Dedifferentiated amniotic fluid mesenchymal stem cell (primary cell): ENCODE results near the gene EPHB1.
A peak's percentile ranks its signal among the peaks of the same experiment; 100 is the strongest.

Source experiments
- DNase-seq: peaks from one replicate; pipeline ENCODE4 v3.0.0-alpha.2; 2016; ENCODE audit errors: extremely low spot score

Gene EPHB1

DNA sequence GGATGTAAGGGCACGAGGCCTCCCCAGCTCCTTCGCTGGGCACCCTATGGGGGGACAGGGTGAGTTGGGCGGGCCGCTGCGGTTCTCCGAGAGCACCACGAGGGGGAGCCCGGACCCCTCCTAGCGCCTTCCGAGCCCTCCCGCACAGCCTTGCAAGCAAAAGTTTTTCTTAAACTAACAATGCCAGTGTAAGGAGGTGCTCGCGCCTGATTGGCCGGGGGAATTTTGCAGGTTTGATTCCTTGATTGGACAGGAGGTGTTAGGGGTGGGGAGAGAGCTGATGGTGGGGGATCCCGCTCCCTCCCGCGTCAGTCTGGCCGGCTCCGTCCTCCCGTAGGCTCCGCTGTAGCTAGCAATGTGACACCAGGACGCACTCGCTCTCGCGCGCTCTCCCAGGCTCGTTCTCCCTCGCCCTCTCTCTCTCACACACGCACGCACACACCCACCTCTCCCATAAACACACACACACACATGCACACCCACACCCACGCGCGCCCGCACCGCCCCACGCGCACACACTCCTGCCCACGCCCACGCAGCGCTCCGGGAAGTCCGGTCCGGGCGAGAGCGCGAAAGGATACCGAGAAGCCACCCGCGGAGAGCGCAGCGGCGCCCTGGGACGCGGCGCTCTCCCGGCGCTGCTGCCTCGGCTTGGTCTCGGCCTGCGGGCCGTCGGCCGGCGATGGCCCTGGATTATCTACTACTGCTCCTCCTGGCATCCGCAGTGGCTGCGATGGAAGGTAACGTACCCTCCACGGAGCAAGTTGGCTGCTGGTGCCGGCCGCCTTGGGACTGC lies at the start of gene EPHB1:
Gene EPHB1, plus strand, starts transcription at position 311 of the 796 bp plus-strand sequence.
- DNase-seq, result peak; percentile 65

DNA sequence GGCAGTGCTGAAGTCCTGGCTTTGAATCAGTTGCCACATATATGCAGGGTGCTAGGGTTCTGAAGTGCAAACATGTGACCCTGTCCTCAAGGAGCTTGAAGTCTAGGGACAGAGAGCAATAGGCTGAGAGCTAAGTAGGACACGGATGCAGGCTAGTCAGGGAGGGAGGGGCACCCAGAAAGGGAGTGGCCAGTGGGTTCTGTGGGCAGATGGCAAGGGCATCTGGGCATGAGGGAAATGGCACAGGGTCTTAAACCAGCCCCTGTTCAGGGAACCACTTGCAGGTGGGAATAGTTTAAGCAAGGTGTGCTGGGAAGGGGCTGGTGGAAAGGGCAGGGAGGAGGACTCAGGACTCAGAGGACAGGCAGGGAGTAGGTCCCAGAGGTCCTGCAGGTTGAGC lies 46.4 kb upstream of the EPHB1 start:
- no peak for DNase-seq

GRCh38 chr3:134749174-134749573 lies 45.9 kb upstream of the EPHB1 start:
- DNase-seq, result no peak

DNA sequence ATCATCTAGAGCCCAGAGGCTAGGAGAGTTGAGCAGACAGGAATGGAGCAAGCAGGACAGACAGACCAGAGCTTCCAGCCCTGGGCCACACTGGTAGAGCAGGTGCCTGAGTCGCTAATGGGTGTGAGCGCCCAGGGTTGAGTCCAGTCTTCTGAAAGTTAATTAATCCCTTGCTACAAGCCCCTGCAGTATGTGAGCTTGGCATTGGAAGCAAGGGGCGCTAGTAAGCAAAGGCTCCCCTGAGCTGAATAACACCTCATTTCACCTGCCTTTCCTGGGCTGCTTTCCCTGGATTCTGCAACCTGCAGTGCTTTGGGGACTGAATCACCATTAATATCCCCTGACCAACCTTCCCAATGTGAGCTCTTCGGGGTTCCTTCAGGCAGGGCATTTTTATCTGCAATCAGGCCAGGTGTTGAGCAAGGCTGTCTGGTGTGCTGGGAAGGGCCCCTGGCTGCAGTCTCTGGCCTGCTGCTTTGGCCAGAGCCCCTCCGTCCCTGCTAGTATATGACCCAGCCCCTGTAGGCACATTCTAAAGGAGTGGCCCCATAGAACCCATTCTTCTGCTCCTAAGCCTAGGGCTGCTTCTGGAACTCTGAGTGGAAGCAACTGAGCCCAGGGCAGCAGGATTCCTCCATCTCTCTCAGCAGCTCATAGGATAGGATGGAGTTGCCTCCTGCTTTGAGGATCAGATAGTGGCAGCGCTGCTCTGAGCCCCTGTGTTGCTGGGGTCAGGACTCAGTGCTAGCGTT lies 45.1 kb upstream of the EPHB1 start:
- DNase-seq, result no peak

DNA sequence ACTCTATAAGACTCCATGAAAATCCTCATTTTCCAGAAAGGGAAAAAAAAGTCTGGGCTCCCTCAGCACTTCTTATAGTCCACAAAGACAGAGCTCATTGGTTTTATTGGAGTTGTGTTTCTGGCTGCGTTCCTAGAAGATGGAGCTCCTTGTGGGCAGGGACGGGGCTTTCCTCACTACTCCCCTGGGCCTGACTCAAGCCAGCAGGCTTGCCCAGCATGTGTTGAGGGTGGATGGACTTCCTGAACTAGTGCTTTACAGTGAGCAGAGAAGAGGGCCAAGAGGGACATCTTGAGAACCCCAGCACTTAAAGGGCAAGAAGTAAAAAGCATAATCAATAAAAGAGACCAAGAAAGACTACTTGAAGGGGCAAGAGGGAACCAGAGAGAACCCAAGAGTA lies 43.2 kb upstream of the EPHB1 start:
- DNase-seq, result no peak

DNA sequence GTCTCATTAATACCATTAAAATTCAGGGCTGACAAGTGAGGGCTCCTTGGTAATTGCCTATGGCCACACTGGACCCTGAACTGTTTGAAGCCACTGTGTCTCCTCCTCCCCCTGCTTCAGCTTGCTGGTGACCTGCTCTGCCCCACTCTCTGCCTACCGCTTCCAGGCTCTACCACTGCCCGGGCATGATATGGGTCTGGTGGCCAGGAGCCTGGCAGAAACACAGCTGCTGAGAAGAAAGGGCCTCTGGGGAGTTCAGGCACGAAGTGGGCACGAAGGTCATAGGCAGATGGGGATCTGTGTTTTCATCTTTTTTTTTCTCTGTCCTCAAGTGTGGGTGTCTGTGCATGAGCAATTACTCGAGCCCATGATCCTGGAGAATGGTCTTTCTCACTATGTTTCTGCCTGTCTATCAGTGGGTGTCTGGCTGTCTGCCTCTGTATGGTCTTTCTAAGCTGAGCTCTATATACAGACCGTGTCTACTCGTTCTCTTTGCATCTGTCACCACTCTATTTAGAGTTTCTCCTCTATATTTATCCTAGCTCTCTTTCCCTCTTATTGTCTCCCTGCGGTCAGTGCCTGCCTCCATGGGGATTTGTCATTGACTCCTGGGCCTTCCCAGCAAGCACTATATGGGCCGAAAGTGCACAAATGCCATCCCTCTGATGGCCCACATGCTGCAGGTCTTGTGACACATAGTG lies 42.1 kb upstream of the EPHB1 start:
- DNase-seq, result no peak

DNA sequence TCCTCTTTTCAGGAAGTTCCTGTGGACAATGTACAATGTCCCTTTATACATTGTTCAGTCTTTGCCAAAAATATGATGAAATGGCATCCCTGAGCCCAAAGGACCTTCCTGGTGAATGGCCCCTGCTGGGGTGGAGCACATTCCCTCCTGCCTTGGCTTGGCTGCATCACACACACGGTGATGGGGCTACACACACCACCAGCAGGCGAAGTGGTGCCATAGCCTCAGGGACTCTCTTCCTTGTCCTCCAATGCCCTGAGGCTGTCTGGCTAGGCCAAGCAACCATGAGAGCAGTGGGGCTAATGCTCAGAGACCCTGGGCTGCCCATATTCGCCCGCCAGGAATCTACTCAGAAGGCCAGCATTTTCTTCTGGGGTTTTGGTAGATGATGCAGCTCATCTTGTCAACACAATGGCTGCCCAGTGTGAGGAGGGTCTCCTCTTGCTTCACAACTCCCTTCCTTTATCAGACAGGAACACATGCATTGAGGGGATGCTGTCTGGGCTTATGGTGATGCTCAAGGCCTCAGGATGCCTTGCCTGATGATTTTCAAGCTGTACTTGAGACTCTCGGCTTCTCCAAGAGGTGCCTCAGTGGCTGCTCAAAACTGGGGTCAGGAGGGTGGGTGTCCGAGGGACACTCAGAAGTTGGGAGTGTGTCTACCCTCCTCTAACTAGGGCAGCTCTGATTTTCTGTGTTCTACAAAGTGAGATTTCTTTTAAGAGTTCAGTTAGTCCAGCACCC lies 40.9 kb upstream of the EPHB1 start:
- DNase-seq, result no peak

GRCh38 chr3:134754768-134755559 lies 40.1 kb upstream of the EPHB1 start:
- no peak for DNase-seq

GRCh38 chr3:134755821-134756220 lies 39.2 kb upstream of the EPHB1 start:
- DNase-seq, result no peak

- no peak for DNase-seq
Observed at GRCh38 chr3:134757549-134758069, 37.5 kb upstream of the EPHB1 start.

DNA sequence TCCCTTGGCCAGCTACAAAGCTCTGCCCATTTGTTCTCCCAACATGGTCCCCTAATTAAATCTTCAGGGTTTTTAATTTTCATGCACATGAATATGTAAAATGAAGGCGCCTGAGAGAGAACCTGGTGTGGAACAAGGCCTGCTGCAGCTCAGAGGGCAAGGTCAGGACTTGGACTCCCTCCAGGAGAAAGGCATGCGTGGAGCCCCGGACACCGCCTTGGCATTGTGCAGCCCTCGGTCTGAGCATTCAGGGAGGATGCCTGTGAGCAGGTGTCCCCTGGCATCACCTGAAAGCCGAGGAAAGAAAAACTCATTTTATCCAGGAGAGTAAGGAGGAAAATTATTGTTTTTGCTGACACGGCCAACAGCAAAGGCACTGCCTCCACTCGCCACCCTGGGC lies 33.8 kb upstream of the EPHB1 start:
- no peak for DNase-seq

GRCh38 chr3:134762016-134762415 lies 33.0 kb upstream of the EPHB1 start:
- DNase-seq, result no peak

GRCh38 chr3:134765468-134765867 lies 29.6 kb upstream of the EPHB1 start:
- DNase-seq, result no peak

- no peak for DNase-seq
Observed at GRCh38 chr3:134766290-134766689, 28.8 kb upstream of the EPHB1 start.

GRCh38 chr3:134768116-134768515 lies 26.9 kb upstream of the EPHB1 start:
- no peak for DNase-seq

DNA sequence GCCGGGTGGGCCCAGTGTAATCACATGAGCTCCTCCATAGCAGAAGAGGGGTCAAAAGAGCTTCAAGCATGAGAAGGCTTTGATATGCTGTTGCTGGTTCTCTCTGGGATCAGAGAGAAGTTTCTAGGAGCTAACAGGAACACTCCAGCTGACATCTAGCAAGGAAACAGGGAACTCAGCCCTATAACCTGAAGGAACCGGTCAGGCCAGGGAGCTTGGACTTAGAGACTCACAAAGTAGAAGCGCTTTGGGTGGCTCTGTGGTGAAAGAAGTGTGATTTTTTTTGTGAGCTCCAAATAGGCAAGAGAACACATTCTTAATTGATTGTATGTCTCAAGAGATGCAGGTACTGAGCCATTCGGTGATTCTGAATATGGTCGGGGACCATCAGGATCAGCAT lies 26.2 kb upstream of the EPHB1 start:
- DNase-seq, result no peak

GRCh38 chr3:134769287-134769868 lies 25.7 kb upstream of the EPHB1 start:
- no peak for DNase-seq

DNA sequence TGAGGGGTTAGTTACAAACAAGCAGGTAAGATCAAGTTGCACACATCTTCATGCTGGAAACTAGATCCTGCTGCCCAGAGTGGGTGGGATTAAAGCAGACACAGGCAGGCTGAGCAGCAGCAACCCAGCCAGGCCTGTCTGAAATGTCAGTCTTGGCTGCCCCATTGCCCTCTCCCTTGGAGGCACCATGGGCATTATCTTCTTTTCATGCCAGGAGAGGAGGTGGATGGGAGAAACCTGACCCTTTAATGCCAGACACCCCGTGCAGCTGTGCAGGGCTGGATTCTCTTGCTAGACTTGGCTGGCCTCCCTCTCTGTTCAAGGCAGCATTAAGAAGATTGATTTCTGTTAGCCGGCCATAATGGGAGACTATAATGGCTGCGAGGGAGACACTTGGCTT lies 23.0 kb upstream of the EPHB1 start:
- no peak for DNase-seq

GRCh38 chr3:134772591-134772990 lies 22.5 kb upstream of the EPHB1 start:
- no peak for DNase-seq

GRCh38 chr3:134775831-134776230 lies 19.2 kb upstream of the EPHB1 start:
- no peak for DNase-seq

DNA sequence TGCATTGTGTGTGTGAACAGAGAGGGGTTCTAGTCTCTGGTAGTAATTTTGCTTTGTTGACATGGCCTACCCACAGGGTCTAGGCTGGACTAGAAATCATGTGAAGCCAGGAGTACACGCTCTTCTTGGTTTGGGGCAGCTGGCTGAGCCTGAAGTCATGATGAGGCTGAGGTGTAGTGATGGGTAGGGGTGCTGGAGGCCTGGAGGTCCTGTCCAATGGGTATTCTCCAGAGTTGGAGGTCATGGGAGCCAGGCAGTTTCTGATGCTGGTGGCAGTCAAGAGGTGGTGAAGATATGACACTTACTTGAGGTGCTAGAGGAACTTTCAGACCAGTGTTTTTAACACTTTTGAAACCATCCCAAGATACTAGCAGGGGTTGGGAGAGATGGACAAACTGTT lies 18.5 kb upstream of the EPHB1 start:
- DNase-seq, result no peak
